ENCODE measurements around the gene PHPT1.

PHPT1 gene

DNA sequence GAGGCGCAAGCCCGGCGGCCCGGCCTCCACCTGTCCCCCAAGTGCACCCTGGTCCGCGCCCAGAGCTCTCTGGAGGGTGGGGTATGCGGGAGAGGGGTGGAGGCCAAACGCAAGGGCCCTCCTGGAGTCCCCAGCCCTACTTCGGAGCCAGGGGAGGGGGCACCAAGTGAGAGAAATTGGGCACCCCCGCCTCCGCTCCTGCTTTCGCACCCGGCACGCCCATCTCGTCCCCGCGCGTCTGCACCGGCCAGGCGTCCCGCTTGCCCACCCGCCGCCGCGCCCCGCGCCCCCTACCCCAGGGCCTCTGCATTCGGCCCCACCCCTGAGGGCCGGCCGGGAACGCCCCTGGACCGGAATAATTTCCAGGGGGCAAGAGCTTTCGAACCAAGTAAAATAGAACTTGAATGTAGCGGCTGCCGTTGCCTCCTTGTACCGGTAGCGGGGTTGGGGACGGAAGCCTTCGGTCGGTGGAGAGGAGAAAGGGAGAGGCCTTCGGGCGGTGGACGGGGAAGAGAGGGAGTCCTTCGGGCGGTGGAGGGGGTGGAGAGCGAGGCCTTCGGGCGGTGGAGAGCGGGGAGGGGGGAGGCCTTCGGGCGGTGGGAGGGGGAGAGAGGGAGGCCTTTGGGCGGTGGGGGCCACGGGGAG lies 694 bp upstream of the PHPT1 start:
- Histone ChIP-seq H3K4me2 (ENCODE audit: low read length) (peak overlapping the region; percentile 93), H3K36me3 (ENCODE audit: control insufficient read depth, insufficient read depth, low read length) (no peaks in the 10 kb centered on the region), H3K27ac (peak overlapping the region; percentile 73), H3K9ac (no peak overlapping the region), H2AFZ (peak overlapping the region; percentile 38), H3K79me2 (no peaks in the 10 kb centered on the region), H3K9me3 (ENCODE audit: control insufficient read depth, low read length) (no peaks in the 10 kb centered on the region), H3K4me1 (peaks cover 5% of the 10 kb centered on the region), H3K4me3 (ENCODE audit: low read depth, low read length) (peak overlapping the region; percentile 96), H3K27me3 (ENCODE audit: control insufficient read depth, insufficient read depth, low read length) (no peaks in the 10 kb centered on the region)
- no peak for TF ChIP-seq CTCF (IDR thresholded peaks at IDR 0.05)

GRCh38 chr9:136849960-136850865 lies 1.0 kb downstream of the PHPT1 start:
- no peaks in the 10 kb centered on the region for H3K9me3 ChIP-seq (ENCODE audit: control insufficient read depth, low read length)
- H3K4me2 ChIP-seq (ENCODE audit: low read length): peak overlapping the region; percentile 98
- H3K4me1 ChIP-seq: peaks cover 5% of the 10 kb centered on the region
- peak overlapping the region; percentile 36 for H3K27ac ChIP-seq
- peak overlapping the region; percentile 63 for H3K4me3 ChIP-seq (ENCODE audit: low read depth, low read length)
- no peaks in the 10 kb centered on the region for H3K27me3 ChIP-seq (ENCODE audit: control insufficient read depth, insufficient read depth, low read length)
- no peaks in the 10 kb centered on the region for H3K79me2 ChIP-seq
- no peak overlapping the region for H3K9ac ChIP-seq
- TF ChIP-seq CTCF (IDR thresholded peaks at IDR 0.05): no peak
- peak overlapping the region; percentile 28 for H2AFZ ChIP-seq
- H3K36me3 ChIP-seq (ENCODE audit: control insufficient read depth, insufficient read depth, low read length): no peaks in the 10 kb centered on the region

DNA sequence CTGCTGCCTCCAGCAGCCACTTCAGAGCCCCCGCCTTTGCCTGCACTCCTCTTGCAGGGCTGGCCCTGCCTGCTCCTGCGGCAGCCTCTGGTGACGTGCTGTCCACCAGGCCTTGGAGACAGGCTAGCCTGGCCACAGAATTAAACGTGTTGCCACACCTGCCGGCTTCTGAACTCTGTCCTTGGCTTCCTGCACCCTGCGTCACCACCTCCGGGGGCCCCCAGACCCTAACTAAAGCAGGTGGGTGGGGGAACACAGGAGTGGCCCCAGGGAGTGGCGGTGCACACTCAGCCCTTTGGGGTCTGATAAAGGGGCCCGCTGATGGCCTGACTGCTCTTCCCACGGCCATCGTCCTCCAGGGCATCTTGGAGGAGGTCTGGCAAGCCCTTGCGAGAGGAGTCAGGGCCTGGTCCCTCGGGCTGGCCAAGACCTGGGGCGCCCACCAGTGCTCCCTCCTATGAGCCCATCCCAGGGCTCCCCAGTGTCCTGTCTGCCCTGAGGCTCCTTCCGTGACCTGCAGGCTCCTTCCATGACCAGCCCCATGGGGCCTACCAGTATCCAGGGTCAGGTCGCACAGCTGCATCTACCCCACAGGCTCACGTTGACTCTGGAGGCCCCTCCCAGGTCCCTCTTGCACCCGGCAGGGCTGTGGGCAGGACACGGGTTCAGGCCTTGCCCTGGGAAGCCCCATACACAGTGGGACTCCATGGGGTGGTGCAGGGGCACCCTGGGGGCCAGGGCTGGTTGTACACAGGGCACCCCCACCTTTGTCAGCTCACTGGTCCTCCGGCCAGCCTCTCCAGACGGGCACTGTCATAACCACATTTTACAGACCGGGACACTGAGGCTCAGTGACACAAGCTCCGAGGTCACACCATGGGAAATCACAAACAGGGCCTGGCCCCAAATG lies 1.9 kb downstream of the PHPT1 start:
- H3K79me2 ChIP-seq: no peaks in the 10 kb centered on the region
- H3K4me3 ChIP-seq (ENCODE audit: low read depth, low read length): no peak overlapping the region
- TF ChIP-seq CTCF (IDR thresholded peaks at IDR 0.05): no peak
- H3K36me3 ChIP-seq (ENCODE audit: control insufficient read depth, insufficient read depth, low read length): no peaks in the 10 kb centered on the region
- H3K4me1 ChIP-seq: peaks cover 5% of the 10 kb centered on the region
- no peak overlapping the region for H3K9ac ChIP-seq
- no peaks in the 10 kb centered on the region for H3K27me3 ChIP-seq (ENCODE audit: control insufficient read depth, insufficient read depth, low read length)
- no peaks in the 10 kb centered on the region for H3K9me3 ChIP-seq (ENCODE audit: control insufficient read depth, low read length)
- no peak overlapping the region for H3K27ac ChIP-seq
- no peak overlapping the region for H3K4me2 ChIP-seq (ENCODE audit: low read length)
- no peak overlapping the region for H2AFZ ChIP-seq

GRCh38 chr9:136851941-136852663 lies 2.9 kb downstream of the PHPT1 start, which contains the start of gene MAMDC4:
Gene MAMDC4 (plus strand): TSS chr9:136852346. CDS start chr9:136852417, 71 bp downstream.
- H3K4me1 ChIP-seq: peaks cover 5% of the 10 kb centered on the region
- H3K4me3 ChIP-seq (ENCODE audit: low read depth, low read length): no peak within 1 kb of the TSS
- H3K9me3 ChIP-seq (ENCODE audit: control insufficient read depth, low read length): no peaks in the 10 kb centered on the region
- no peak within 1 kb of the TSS for H2AFZ ChIP-seq
- TF ChIP-seq CTCF (IDR thresholded peaks at IDR 0.05): no peak
- H3K27me3 ChIP-seq (ENCODE audit: control insufficient read depth, insufficient read depth, low read length): no peaks in the 10 kb centered on the region
- no peak within 1 kb of the TSS for H3K4me2 ChIP-seq (ENCODE audit: low read length)
- H3K27ac ChIP-seq: no peak within 1 kb of the TSS
- H3K9ac ChIP-seq: no peak within 1 kb of the TSS
- no peaks in the 10 kb centered on the region for H3K79me2 ChIP-seq
- no peaks in the 10 kb centered on the region for H3K36me3 ChIP-seq (ENCODE audit: control insufficient read depth, insufficient read depth, low read length)
